HG03064 (cell line): ENCODE data around the gene CFAP43.

Source experiments
- ATAC-seq: cut with Tn5 transposase; IDR thresholded peaks from one replicate; pipeline ENCODE4 v1.9.1; 2021; ENCODE audit warnings: low read depth; ENCODE audit not compliant: unreplicated experiment

The CFAP43 gene

GRCh38 chr10:104100795-104101194 lies 131.4 kb downstream of the CFAP43 start:
- ATAC-seq, result no peak

GRCh38 chr10:104099941-104100340 lies 132.2 kb downstream of the CFAP43 start:
- no peak for ATAC-seq

- ATAC-seq, result no peak
Observed at GRCh38 chr10:104099269-104099668, 132.9 kb downstream of the CFAP43 start.

- ATAC-seq, result no peak
Observed at GRCh38 chr10:104098358-104098925, 133.7 kb downstream of the CFAP43 start.

GRCh38 chr10:104096692-104097091 lies 135.5 kb downstream of the CFAP43 start:
- ATAC-seq, result no peak

GRCh38 chr10:104092749-104093148 lies 139.4 kb downstream of the CFAP43 start:
- no peak for ATAC-seq

- ATAC-seq, result no peak
Observed at GRCh38 chr10:104090611-104091010, 141.6 kb downstream of the CFAP43 start.

- ATAC-seq, result no peak
Observed at GRCh38 chr10:104089621-104090020, 142.5 kb downstream of the CFAP43 start.

GRCh38 chr10:104088239-104088638 lies 143.9 kb downstream of the CFAP43 start:
- no peak for ATAC-seq

GRCh38 chr10:104085801-104086400 lies 146.3 kb downstream of the CFAP43 start, which contains the start of gene COL17A1:
TSS of gene COL17A1 (minus strand) at chr10:104085880. CDS start at chr10:104080673, 5,207 bp downstream.
- no peak for ATAC-seq

- ATAC-seq, result no peak
Observed at GRCh38 chr10:104084482-104085142, 147.6 kb downstream of the CFAP43 start.

- no peak for ATAC-seq
Observed at GRCh38 chr10:104081998-104082397, 150.2 kb downstream of the CFAP43 start.

GRCh38 chr10:104080762-104081161 lies 151.4 kb downstream of the CFAP43 start:
- no peak for ATAC-seq
